HEK293T (cell line): ENCODE results near the gene PHEX.

Experiments used
- BHLHE40 ChIP-seq: fragments of 450-650 bp; IDR thresholded peaks from 2 replicates; pipeline ENCODE4 v1.6.1; 2016; ENCODE audit warnings: mild to moderate bottlenecking, moderate library complexity, borderline replicate concordance
- ELF4 ChIP-seq: fragments of 450-650 bp; IDR thresholded peaks from 2 replicates; pipeline ENCODE4 v1.6.1; 2017; ENCODE audit warnings: antibody characterized with exemption
- FOXM1 ChIP-seq: fragments of 450-650 bp; IDR thresholded peaks from 2 replicates; pipeline ENCODE4 v1.6.1; 2017; ENCODE audit warnings: mild to moderate bottlenecking, borderline replicate concordance
- L3MBTL2 ChIP-seq: fragments of 450-650 bp; conservative IDR thresholded peaks from 2 replicates; pipeline ENCODE4 v1.6.1; 2016; ENCODE audit warnings: mild to moderate bottlenecking
- NFRKB ChIP-seq: fragments of 450-650 bp; IDR thresholded peaks from 2 replicates; pipeline ENCODE4 v1.6.1; 2016; ENCODE audit warnings: mild to moderate bottlenecking, moderate library complexity
- SP1 ChIP-seq: fragments of 450-650 bp; IDR thresholded peaks from 2 replicates; pipeline ENCODE4 v1.6.1; 2017
- TARDBP ChIP-seq: fragments of 450-650 bp; IDR thresholded peaks from 2 replicates; pipeline ENCODE4 v1.6.1; 2016
- ZNF384 ChIP-seq: fragments of 450-650 bp; IDR thresholded peaks from 2 replicates; pipeline ENCODE4 v1.6.1; 2016
- TF ChIP-seq, protein P1 (sequence below): fragments of 450-650 bp; IDR thresholded peaks from 2 replicates; pipeline ENCODE4 v1.6.1; 2016

DNA sequence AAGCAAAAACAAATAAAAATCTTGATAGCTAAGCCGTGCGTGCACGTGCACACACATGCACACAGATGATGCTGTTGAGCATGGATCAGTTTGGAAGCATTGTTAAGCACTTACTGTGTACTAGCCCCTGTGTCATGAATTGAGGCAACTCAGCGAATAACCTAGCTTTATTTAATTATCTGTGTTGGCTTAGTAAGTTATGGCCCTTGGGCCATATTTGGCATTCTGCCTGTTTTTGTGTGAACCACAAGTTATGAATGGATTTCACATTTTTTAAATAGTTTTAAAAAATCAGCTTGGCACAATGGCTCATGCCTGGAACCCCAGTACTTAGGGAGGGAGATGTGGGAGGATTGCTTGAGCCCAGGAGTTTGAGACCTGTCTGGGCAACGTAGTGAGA lies 126.9 kb downstream of the PHEX start:
- TF ChIP-seq ELF4 (no peak), BHLHE40 (no peak), SP1 (no peak), FOXM1 (no peak), ZNF384 (no peak), NFRKB (no peak), L3MBTL2 (no peak), TARDBP (no peak)
- TF ChIP-seq, protein P1, sequence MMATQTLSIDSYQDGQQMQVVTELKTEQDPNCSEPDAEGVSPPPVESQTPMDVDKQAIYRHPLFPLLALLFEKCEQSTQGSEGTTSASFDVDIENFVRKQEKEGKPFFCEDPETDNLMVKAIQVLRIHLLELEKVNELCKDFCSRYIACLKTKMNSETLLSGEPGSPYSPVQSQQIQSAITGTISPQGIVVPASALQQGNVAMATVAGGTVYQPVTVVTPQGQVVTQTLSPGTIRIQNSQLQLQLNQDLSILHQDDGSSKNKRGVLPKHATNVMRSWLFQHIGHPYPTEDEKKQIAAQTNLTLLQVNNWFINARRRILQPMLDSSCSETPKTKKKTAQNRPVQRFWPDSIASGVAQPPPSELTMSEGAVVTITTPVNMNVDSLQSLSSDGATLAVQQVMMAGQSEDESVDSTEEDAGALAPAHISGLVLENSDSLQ = no peak
